Measurements from ENCODE around the gene MAP3K12. TPM values are rescaled to one million over a fixed set of nuclear protein-coding genes. Genes with fewer than 3 reads are reported as not detected.

The MAP3K12 gene
- total RNA-seq, 1 experiment from 2014 or later = 3.9 TPM

DNA sequence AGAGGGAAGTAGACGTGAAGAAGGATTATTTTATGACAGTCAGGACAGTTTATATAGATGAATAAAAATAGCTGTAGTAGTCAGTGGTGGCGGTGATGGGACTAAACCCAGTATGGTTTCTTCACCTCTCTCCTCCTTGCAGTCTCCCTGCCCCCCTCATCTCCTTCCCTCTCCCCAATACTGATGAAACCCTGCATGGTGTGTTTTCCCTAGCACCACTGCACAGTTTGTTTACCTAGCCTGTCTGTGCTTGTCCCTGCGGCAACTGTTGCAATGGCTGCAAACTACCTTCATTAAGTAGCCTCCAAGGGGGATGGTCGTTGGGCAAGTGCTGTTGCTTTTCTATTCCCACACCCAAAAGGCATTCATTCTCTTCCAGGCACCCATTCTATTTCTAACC, 32.6 kb downstream of the MAP3K12 start:
- ChIA-PET POLR2A (no interaction called here), CTCF (no interaction called here)
- Histone ChIP-seq H3K36me3 (ENCODE audit: control insufficient read depth, insufficient read depth, low read length) (peaks cover 15% of the 10 kb centered on the region), H3K27me3 (replicated peaks; ENCODE audit: control insufficient read depth, insufficient read depth, low read length) (no peaks in the 10 kb centered on the region), H3K4me3 (ENCODE audit: low read depth, low read length) (no peak overlapping the region), H3K4me1 (no peaks in the 10 kb centered on the region), H3K9me3 (no peaks in the 10 kb centered on the region)
- peaks cover 13% of the 10 kb centered on the region for H3K4me1 Mint-ChIP-seq (ENCODE audit: low read depth, unreplicated experiment)
- no TSS peak for BruUV-seq (replicated peaks)
- peak in 1 of 2 experiments; percentile 19 for DNase-seq
- H3K27me3 Mint-ChIP-seq (ENCODE audit: insufficient read depth, unreplicated experiment) = no peaks in the 10 kb centered on the region
- H3K27ac Mint-ChIP-seq (ENCODE audit: unreplicated experiment) = no peak overlapping the region
- no peak overlapping the region for H3K4me3 Mint-ChIP-seq (ENCODE audit: unreplicated experiment)
- TF ChIP-seq, protein P1, sequence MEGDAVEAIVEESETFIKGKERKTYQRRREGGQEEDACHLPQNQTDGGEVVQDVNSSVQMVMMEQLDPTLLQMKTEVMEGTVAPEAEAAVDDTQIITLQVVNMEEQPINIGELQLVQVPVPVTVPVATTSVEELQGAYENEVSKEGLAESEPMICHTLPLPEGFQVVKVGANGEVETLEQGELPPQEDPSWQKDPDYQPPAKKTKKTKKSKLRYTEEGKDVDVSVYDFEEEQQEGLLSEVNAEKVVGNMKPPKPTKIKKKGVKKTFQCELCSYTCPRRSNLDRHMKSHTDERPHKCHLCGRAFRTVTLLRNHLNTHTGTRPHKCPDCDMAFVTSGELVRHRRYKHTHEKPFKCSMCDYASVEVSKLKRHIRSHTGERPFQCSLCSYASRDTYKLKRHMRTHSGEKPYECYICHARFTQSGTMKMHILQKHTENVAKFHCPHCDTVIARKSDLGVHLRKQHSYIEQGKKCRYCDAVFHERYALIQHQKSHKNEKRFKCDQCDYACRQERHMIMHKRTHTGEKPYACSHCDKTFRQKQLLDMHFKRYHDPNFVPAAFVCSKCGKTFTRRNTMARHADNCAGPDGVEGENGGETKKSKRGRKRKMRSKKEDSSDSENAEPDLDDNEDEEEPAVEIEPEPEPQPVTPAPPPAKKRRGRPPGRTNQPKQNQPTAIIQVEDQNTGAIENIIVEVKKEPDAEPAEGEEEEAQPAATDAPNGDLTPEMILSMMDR (IDR thresholded peaks at IDR 0.05; ENCODE audit: insufficient read depth in 1 of 2, low read depth in 1 of 2, low read length in 1 of 2, severe bottlenecking in 1 of 2, unreplicated experiment in 1 of 2) = no peak
- no peaks in the 10 kb centered on the region for H3K9me3 Mint-ChIP-seq (ENCODE audit: unreplicated experiment)
- H3K36me3 Mint-ChIP-seq (ENCODE audit: insufficient read depth, unreplicated experiment) = peaks cover 100% of the 10 kb centered on the region
- intact Hi-C loops (cut with micrococcal nuclease; ENCODE audit: unreplicated experiment) = no loop called here

DNA sequence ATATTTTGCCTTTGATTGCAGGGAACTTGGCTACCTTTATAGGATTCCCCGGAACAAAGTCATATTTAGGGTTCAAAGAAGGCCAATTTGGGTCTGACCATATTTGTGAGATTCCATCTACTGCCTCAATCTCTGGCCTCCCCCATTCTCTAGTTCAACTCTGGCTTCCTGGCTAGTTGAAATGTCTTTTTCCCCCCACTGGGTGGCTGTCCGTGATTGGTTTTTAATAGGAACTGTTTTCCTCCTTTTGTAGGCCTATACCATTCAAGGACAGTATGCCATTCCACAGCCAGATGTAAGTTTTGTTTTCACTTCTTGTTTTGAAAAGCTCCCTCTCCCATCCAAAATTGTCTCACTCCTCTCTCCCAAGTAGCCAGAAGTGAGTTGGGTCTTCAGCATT, 33.6 kb downstream of the MAP3K12 start:
- Histone ChIP-seq H3K9me3 (no peaks in the 10 kb centered on the region), H3K4me3 (ENCODE audit: low read depth, low read length) (no peak overlapping the region), H3K36me3 (ENCODE audit: control insufficient read depth, insufficient read depth, low read length) (peaks cover 18% of the 10 kb centered on the region), H3K4me1 (no peaks in the 10 kb centered on the region), H3K27me3 (replicated peaks; ENCODE audit: control insufficient read depth, insufficient read depth, low read length) (no peaks in the 10 kb centered on the region)
- H3K36me3 Mint-ChIP-seq (ENCODE audit: insufficient read depth, unreplicated experiment) = peaks cover 100% of the 10 kb centered on the region
- H3K4me1 Mint-ChIP-seq (ENCODE audit: low read depth, unreplicated experiment) = peaks cover 18% of the 10 kb centered on the region
- H3K9me3 Mint-ChIP-seq (ENCODE audit: unreplicated experiment) = no peaks in the 10 kb centered on the region
- no peaks in the 10 kb centered on the region for H3K27me3 Mint-ChIP-seq (ENCODE audit: insufficient read depth, unreplicated experiment)
- peak in 1 of 2 experiments; percentile 8 for DNase-seq
- ChIA-PET POLR2A (interaction anchor here (0.6 kb wide), 1 partner anchor 8 kb away, joined by 9 read pairs; no protein-coding TSS in a partner anchor), CTCF (interaction anchor here (1.1 kb wide), 1 partner anchor 28 kb away, joined by 5 read pairs; no protein-coding TSS in a partner anchor)
- H3K27ac Mint-ChIP-seq (ENCODE audit: unreplicated experiment) = peak overlapping the region; percentile 59
- intact Hi-C loops (cut with micrococcal nuclease; ENCODE audit: unreplicated experiment) = loop anchor here (1.0 kb wide), 1 partner anchor 43 kb away; no protein-coding TSS in a partner anchor
- TF ChIP-seq, protein P1 (IDR thresholded peaks at IDR 0.05; ENCODE audit: insufficient read depth in 1 of 2, low read depth in 1 of 2, low read length in 1 of 2, severe bottlenecking in 1 of 2, unreplicated experiment in 1 of 2) = no peak
- BruUV-seq (replicated peaks) = no TSS peak
- H3K4me3 Mint-ChIP-seq (ENCODE audit: unreplicated experiment) = no peak overlapping the region

DNA sequence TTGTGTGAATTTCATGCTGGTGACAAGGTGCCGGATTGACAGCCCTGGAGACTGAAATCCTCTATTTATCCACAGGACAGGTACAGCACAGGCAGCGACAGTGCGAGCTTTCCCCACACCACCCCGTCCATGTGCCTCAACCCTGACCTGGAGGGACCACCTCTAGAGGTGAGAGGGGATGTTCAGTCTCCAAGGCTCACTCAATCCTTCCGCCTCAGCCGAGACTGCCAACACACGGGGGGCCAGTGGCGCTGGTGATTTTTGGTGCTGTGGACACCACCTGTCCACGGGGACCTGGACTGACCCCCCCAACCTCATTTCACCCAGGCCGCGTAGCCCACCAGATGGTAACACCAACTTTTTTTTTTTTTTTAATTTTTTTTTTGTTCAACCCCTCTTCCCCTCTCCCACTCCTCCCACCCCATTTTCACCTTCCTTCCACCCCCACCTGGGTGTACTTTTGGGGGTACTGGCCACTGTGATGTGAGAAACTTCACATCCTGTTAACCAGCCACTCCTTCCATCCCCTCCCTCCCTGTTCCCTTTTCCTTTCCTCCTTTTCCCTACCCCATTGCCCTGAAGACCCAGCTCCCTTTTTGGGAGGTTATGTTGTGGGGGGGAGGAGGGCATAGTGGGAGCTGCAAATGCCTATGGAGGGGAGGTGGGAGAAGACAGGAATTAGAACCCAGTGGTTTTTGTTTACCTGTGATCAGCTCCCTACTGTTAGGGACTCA, 34.4 kb downstream of the MAP3K12 start:
- Mint-ChIP-seq H3K9me3 (ENCODE audit: unreplicated experiment) (no peaks in the 10 kb centered on the region), H3K27me3 (ENCODE audit: insufficient read depth, unreplicated experiment) (no peaks in the 10 kb centered on the region), H3K36me3 (ENCODE audit: insufficient read depth, unreplicated experiment) (peaks cover 100% of the 10 kb centered on the region), H3K27ac (ENCODE audit: unreplicated experiment) (no peak overlapping the region), H3K4me3 (ENCODE audit: unreplicated experiment) (no peak overlapping the region), H3K4me1 (ENCODE audit: low read depth, unreplicated experiment) (peaks cover 25% of the 10 kb centered on the region)
- ChIA-PET POLR2A (interaction anchor here (0.6 to 1.0 kb wide), 3 partner anchors 8 to 211 kb away, joined by 3 to 9 read pairs (median 3); partner anchors contain the start of gene TARBP2), CTCF (interaction anchor here (0.6 to 1.1 kb wide), 2 partner anchors 29 to 44 kb away, joined by 3 to 5 read pairs; no protein-coding TSS in a partner anchor)
- TF ChIP-seq, protein P1 (IDR thresholded peaks at IDR 0.05; ENCODE audit: insufficient read depth in 1 of 2, low read depth in 1 of 2, low read length in 1 of 2, severe bottlenecking in 1 of 2, unreplicated experiment in 1 of 2) = no peak
- BruUV-seq (replicated peaks) = no TSS peak
- intact Hi-C loops (cut with micrococcal nuclease; ENCODE audit: unreplicated experiment) = loop anchor here (1.0 kb wide), 1 partner anchor 43 kb away; no protein-coding TSS in a partner anchor
- peaks cover 21% of the 10 kb centered on the region for H3K36me3 ChIP-seq (ENCODE audit: control insufficient read depth, insufficient read depth, low read length)
- H3K4me3 ChIP-seq (ENCODE audit: low read depth, low read length) = no peak overlapping the region
- DNase-seq = peak in 1 of 2 experiments; percentile 22
- no peaks in the 10 kb centered on the region for H3K9me3 ChIP-seq
- H3K4me1 ChIP-seq = no peaks in the 10 kb centered on the region
- H3K27me3 ChIP-seq (replicated peaks; ENCODE audit: control insufficient read depth, insufficient read depth, low read length) = no peaks in the 10 kb centered on the region
